ENCODE measurements around the gene KRT32. TPM values are rescaled to one million over a fixed set of nuclear protein-coding genes. Genes with fewer than 3 reads are reported as not detected.

The KRT32 gene
- total and polyA plus RNA-seq, 9 donors: not detected

- Histone ChIP-seq H3K9me3 (replicated peaks; ENCODE audit: control insufficient read depth, low read depth, low read length) (no peaks in the 10 kb centered on the region), H3K4me1 (ENCODE audit: control insufficient read depth, insufficient read depth, low read length) (no peaks in the 10 kb centered on the region), H3K4me3 (ENCODE audit: low read length) (no peak overlapping the region), H3K36me3 (ENCODE audit: control insufficient read depth, insufficient read depth, low read length) (no peaks in the 10 kb centered on the region), H3K27me3 (ENCODE audit: control insufficient read depth, insufficient read depth, low read length) (no peaks in the 10 kb centered on the region), H3K27ac (ENCODE audit: low read length) (no peak overlapping the region)
- peak; percentile 5 for DNase-seq
- 58% methylated on average over 2 of the region's 6 CpGs for WGBS (ENCODE audit: insufficient coverage)
Measured at GRCh38 chr17:41464682-41465081, 2.5 kb downstream of the KRT32 start.

GRCh38 chr17:41464173-41464572, 3.0 kb downstream of the KRT32 start:
- DNase-seq: no peak
- Histone ChIP-seq H3K4me3 (ENCODE audit: low read length) (no peak overlapping the region), H3K36me3 (ENCODE audit: control insufficient read depth, insufficient read depth, low read length) (no peaks in the 10 kb centered on the region), H3K27ac (ENCODE audit: low read length) (no peak overlapping the region), H3K27me3 (ENCODE audit: control insufficient read depth, insufficient read depth, low read length) (no peaks in the 10 kb centered on the region), H3K9me3 (replicated peaks; ENCODE audit: control insufficient read depth, low read depth, low read length) (no peaks in the 10 kb centered on the region), H3K4me1 (ENCODE audit: control insufficient read depth, insufficient read depth, low read length) (no peaks in the 10 kb centered on the region)
- 84% methylated on average over 10 of the region's 11 CpGs for WGBS (ENCODE audit: insufficient coverage)

- Histone ChIP-seq H3K9me3 (replicated peaks; ENCODE audit: control insufficient read depth, low read depth, low read length) (no peaks in the 10 kb centered on the region), H3K4me1 (ENCODE audit: control insufficient read depth, insufficient read depth, low read length) (no peaks in the 10 kb centered on the region), H3K4me3 (ENCODE audit: low read length) (no peak overlapping the region), H3K27me3 (ENCODE audit: control insufficient read depth, insufficient read depth, low read length) (no peaks in the 10 kb centered on the region), H3K27ac (ENCODE audit: low read length) (no peak overlapping the region), H3K36me3 (ENCODE audit: control insufficient read depth, insufficient read depth, low read length) (no peaks in the 10 kb centered on the region)
- WGBS (ENCODE audit: insufficient coverage): 94% methylated on average over 2 of the region's 8 CpGs
- no peak for DNase-seq
Measured at GRCh38 chr17:41463746-41464145, 3.4 kb downstream of the KRT32 start.

GRCh38 chr17:41462705-41463104, 4.5 kb downstream of the KRT32 start:
- Histone ChIP-seq H3K36me3 (ENCODE audit: control insufficient read depth, insufficient read depth, low read length) (no peaks in the 10 kb centered on the region), H3K27me3 (ENCODE audit: control insufficient read depth, insufficient read depth, low read length) (no peaks in the 10 kb centered on the region), H3K4me1 (ENCODE audit: control insufficient read depth, insufficient read depth, low read length) (no peaks in the 10 kb centered on the region), H3K9me3 (replicated peaks; ENCODE audit: control insufficient read depth, low read depth, low read length) (no peaks in the 10 kb centered on the region), H3K4me3 (ENCODE audit: low read length) (no peak overlapping the region), H3K27ac (ENCODE audit: low read length) (no peak overlapping the region)
- WGBS (ENCODE audit: insufficient coverage): 73% methylated on average over 13 of the region's 15 CpGs
- no peak for DNase-seq

- no peak for DNase-seq
- Histone ChIP-seq H3K27ac (ENCODE audit: low read length) (no peak overlapping the region), H3K4me3 (ENCODE audit: low read length) (no peak overlapping the region), H3K9me3 (replicated peaks; ENCODE audit: control insufficient read depth, low read depth, low read length) (no peaks in the 10 kb centered on the region), H3K27me3 (ENCODE audit: control insufficient read depth, insufficient read depth, low read length) (peaks cover 6% of the 10 kb centered on the region), H3K36me3 (ENCODE audit: control insufficient read depth, insufficient read depth, low read length) (no peaks in the 10 kb centered on the region), H3K4me1 (ENCODE audit: control insufficient read depth, insufficient read depth, low read length) (no peaks in the 10 kb centered on the region)
- WGBS (ENCODE audit: insufficient coverage): no CpG with 5 or more reads among the region's 4 CpGs
Measured at GRCh38 chr17:41457676-41458075, 9.5 kb downstream of the KRT32 start.

GRCh38 chr17:41456204-41456603, 11.0 kb downstream of the KRT32 start:
- H3K4me1 ChIP-seq (ENCODE audit: control insufficient read depth, insufficient read depth, low read length): no peaks in the 10 kb centered on the region
- H3K4me3 ChIP-seq (ENCODE audit: low read length): no peak overlapping the region
- no peaks in the 10 kb centered on the region for H3K9me3 ChIP-seq (replicated peaks; ENCODE audit: control insufficient read depth, low read depth, low read length)
- H3K27ac ChIP-seq (ENCODE audit: low read length): no peak overlapping the region
- no peaks in the 10 kb centered on the region for H3K36me3 ChIP-seq (ENCODE audit: control insufficient read depth, insufficient read depth, low read length)
- H3K27me3 ChIP-seq (ENCODE audit: control insufficient read depth, insufficient read depth, low read length): peaks cover 6% of the 10 kb centered on the region
- WGBS (ENCODE audit: insufficient coverage): no CpG with 5 or more reads among the region's 3 CpGs
- no peak for DNase-seq

- Histone ChIP-seq H3K36me3 (ENCODE audit: control insufficient read depth, insufficient read depth, low read length) (no peaks in the 10 kb centered on the region), H3K27ac (ENCODE audit: low read length) (no peak overlapping the region), H3K4me3 (ENCODE audit: low read length) (no peak overlapping the region), H3K9me3 (replicated peaks; ENCODE audit: control insufficient read depth, low read depth, low read length) (no peaks in the 10 kb centered on the region), H3K4me1 (ENCODE audit: control insufficient read depth, insufficient read depth, low read length) (no peaks in the 10 kb centered on the region), H3K27me3 (ENCODE audit: control insufficient read depth, insufficient read depth, low read length) (peaks cover 11% of the 10 kb centered on the region)
- DNase-seq: no peak
- no CpG with 5 or more reads among the region's 1 CpG for WGBS (ENCODE audit: insufficient coverage)
Measured at GRCh38 chr17:41455236-41455635, 11.9 kb downstream of the KRT32 start.

- no peaks in the 10 kb centered on the region for H3K36me3 ChIP-seq (ENCODE audit: control insufficient read depth, insufficient read depth, low read length)
- no peak overlapping the region for H3K27ac ChIP-seq (ENCODE audit: low read length)
- no peak for DNase-seq
- H3K4me3 ChIP-seq (ENCODE audit: low read length): no peak overlapping the region
- no peaks in the 10 kb centered on the region for H3K4me1 ChIP-seq (ENCODE audit: control insufficient read depth, insufficient read depth, low read length)
- H3K9me3 ChIP-seq (replicated peaks; ENCODE audit: control insufficient read depth, low read depth, low read length): no peaks in the 10 kb centered on the region
- H3K27me3 ChIP-seq (ENCODE audit: control insufficient read depth, insufficient read depth, low read length): peaks cover 11% of the 10 kb centered on the region
- 100% methylated on average over 1 of the region's 3 CpGs for WGBS (ENCODE audit: insufficient coverage)
Measured at GRCh38 chr17:41453066-41453465, 14.1 kb downstream of the KRT32 start.

GRCh38 chr17:41452281-41452680, 14.9 kb downstream of the KRT32 start:
- H3K9me3 ChIP-seq (replicated peaks; ENCODE audit: control insufficient read depth, low read depth, low read length): no peaks in the 10 kb centered on the region
- no CpG with 5 or more reads among the region's 4 CpGs for WGBS (ENCODE audit: insufficient coverage)
- H3K27ac ChIP-seq (ENCODE audit: low read length): no peak overlapping the region
- peaks cover 11% of the 10 kb centered on the region for H3K27me3 ChIP-seq (ENCODE audit: control insufficient read depth, insufficient read depth, low read length)
- H3K36me3 ChIP-seq (ENCODE audit: control insufficient read depth, insufficient read depth, low read length): no peaks in the 10 kb centered on the region
- no peak overlapping the region for H3K4me3 ChIP-seq (ENCODE audit: low read length)
- DNase-seq: no peak
- H3K4me1 ChIP-seq (ENCODE audit: control insufficient read depth, insufficient read depth, low read length): no peaks in the 10 kb centered on the region

- no peaks in the 10 kb centered on the region for H3K9me3 ChIP-seq (replicated peaks; ENCODE audit: control insufficient read depth, low read depth, low read length)
- no peaks in the 10 kb centered on the region for H3K4me1 ChIP-seq (ENCODE audit: control insufficient read depth, insufficient read depth, low read length)
- no peak for DNase-seq
- peaks cover 11% of the 10 kb centered on the region for H3K27me3 ChIP-seq (ENCODE audit: control insufficient read depth, insufficient read depth, low read length)
- H3K4me3 ChIP-seq (ENCODE audit: low read length): no peak overlapping the region
- WGBS (ENCODE audit: insufficient coverage): no CpG with 5 or more reads among the region's 2 CpGs
- H3K36me3 ChIP-seq (ENCODE audit: control insufficient read depth, insufficient read depth, low read length): no peaks in the 10 kb centered on the region
- H3K27ac ChIP-seq (ENCODE audit: low read length): no peak overlapping the region
Measured at GRCh38 chr17:41451154-41451728, 15.9 kb downstream of the KRT32 start.

GRCh38 chr17:41449008-41449407, 18.2 kb downstream of the KRT32 start:
- no peaks in the 10 kb centered on the region for H3K9me3 ChIP-seq (replicated peaks; ENCODE audit: control insufficient read depth, low read depth, low read length)
- H3K4me3 ChIP-seq (ENCODE audit: low read length): no peak overlapping the region
- WGBS (ENCODE audit: insufficient coverage): 78% methylated on average over 6 of the region's 6 CpGs
- no peak overlapping the region for H3K27ac ChIP-seq (ENCODE audit: low read length)
- DNase-seq: no peak
- no peaks in the 10 kb centered on the region for H3K4me1 ChIP-seq (ENCODE audit: control insufficient read depth, insufficient read depth, low read length)
- no peaks in the 10 kb centered on the region for H3K36me3 ChIP-seq (ENCODE audit: control insufficient read depth, insufficient read depth, low read length)
- peaks cover 18% of the 10 kb centered on the region for H3K27me3 ChIP-seq (ENCODE audit: control insufficient read depth, insufficient read depth, low read length)
